ENCODE measurements around the gene FYCO1. TPM values are rescaled to one million over a fixed set of nuclear protein-coding genes. Genes with fewer than 3 reads are reported as not detected.

The FYCO1 gene

GRCh38 chr3:45869638-45870037 is 126.0 kb downstream of the FYCO1 start:
- Histone ChIP-seq H2BK15ac (ENCODE audit: low read length) (no peak overlapping the region), H3K27me3 (ENCODE audit: control insufficient read depth in 3 of 3, insufficient read depth in 3 of 3, low read depth in 1 of 3, low read length in 3 of 3) (peaks cover 0 to 9% (median 0%) of the 10 kb centered on the region in 3 experiments), H4K8ac (ENCODE audit: low read depth, low read length) (no peak overlapping the region), H3K27ac (replicated peaks; ENCODE audit: low read length) (no peak overlapping the region), H3K23ac (ENCODE audit: low read depth, low read length, poor library complexity) (no peak overlapping the region), H2BK12ac (ENCODE audit: low read length) (no peak overlapping the region), H2BK120ac (ENCODE audit: low read depth, low read length) (no peak overlapping the region), H3K4me1 (ENCODE audit: control insufficient read depth in 2 of 2, insufficient read depth in 1 of 2, low read depth in 1 of 2, low read length in 2 of 2) (no peaks in the 10 kb centered on the region), H2BK5ac (ENCODE audit: low read length) (no peak overlapping the region), H3K9ac (ENCODE audit: low read depth, low read length, poor library complexity) (no peak overlapping the region), H4K91ac (ENCODE audit: low read depth, low read length, poor library complexity) (no peak overlapping the region), H3K79me1 (ENCODE audit: low read depth, low read length) (no peaks in the 10 kb centered on the region), H3K36me3 (replicated peaks in 1 of 2; ENCODE audit: control insufficient read depth in 2 of 2, insufficient read depth in 2 of 2, low read length in 2 of 2) (no peaks in the 10 kb centered on the region), H3K14ac (ENCODE audit: low read length) (no peak overlapping the region), H2AK5ac (ENCODE audit: low read depth, low read length) (no peak overlapping the region), H3K4ac (ENCODE audit: low read length) (no peak overlapping the region), H3K18ac (ENCODE audit: low read length) (no peak overlapping the region), H3K9me3 (replicated peaks in 1 of 2; ENCODE audit: control insufficient read depth in 2 of 2, insufficient read depth in 1 of 2, low read depth in 1 of 2, low read length in 2 of 2) (no peaks in the 10 kb centered on the region), H3K4me3 (ENCODE audit: low read length in 2 of 2) (no peak overlapping the region), H2AFZ (ENCODE audit: low read length) (no peak overlapping the region), H3K4me2 (ENCODE audit: insufficient read depth, low read length, poor library complexity, severe bottlenecking) (no peak overlapping the region)
- no CpG with 5 or more reads among the region's 3 CpGs for WGBS, 2 donors (ENCODE audit: extremely low coverage in 2 of 2, insufficient read length in 2 of 2, insufficient replicate concordance in 1 of 2)
- no peak for DNase-seq (ENCODE audit: low spot score)

GRCh38 chr3:45868650-45869049 is 127.0 kb downstream of the FYCO1 start:
- H3K4ac ChIP-seq (ENCODE audit: low read length), result no peak overlapping the region
- H2BK15ac ChIP-seq (ENCODE audit: low read length), result no peak overlapping the region
- H3K4me2 ChIP-seq (ENCODE audit: insufficient read depth, low read length, poor library complexity, severe bottlenecking), result no peak overlapping the region
- H3K27me3 ChIP-seq (ENCODE audit: control insufficient read depth in 3 of 3, insufficient read depth in 3 of 3, low read depth in 1 of 3, low read length in 3 of 3), result peaks cover 0 to 5% (median 0%) of the 10 kb centered on the region in 3 experiments
- no peak overlapping the region for H3K9ac ChIP-seq (ENCODE audit: low read depth, low read length, poor library complexity)
- H3K79me1 ChIP-seq (ENCODE audit: low read depth, low read length), result no peaks in the 10 kb centered on the region
- no peak overlapping the region for H3K14ac ChIP-seq (ENCODE audit: low read length)
- H3K9me3 ChIP-seq (replicated peaks in 1 of 2; ENCODE audit: control insufficient read depth in 2 of 2, insufficient read depth in 1 of 2, low read depth in 1 of 2, low read length in 2 of 2), result no peaks in the 10 kb centered on the region
- H3K4me1 ChIP-seq (ENCODE audit: control insufficient read depth in 2 of 2, insufficient read depth in 1 of 2, low read depth in 1 of 2, low read length in 2 of 2), result no peaks in the 10 kb centered on the region
- no peak overlapping the region for H3K23ac ChIP-seq (ENCODE audit: low read depth, low read length, poor library complexity)
- no peak overlapping the region for H2AFZ ChIP-seq (ENCODE audit: low read length)
- H3K27ac ChIP-seq (replicated peaks; ENCODE audit: low read length), result no peak overlapping the region
- no peak for DNase-seq (ENCODE audit: low spot score)
- H4K8ac ChIP-seq (ENCODE audit: low read depth, low read length), result no peak overlapping the region
- no peak overlapping the region for H3K18ac ChIP-seq (ENCODE audit: low read length)
- no peak overlapping the region for H2BK120ac ChIP-seq (ENCODE audit: low read depth, low read length)
- H3K4me3 ChIP-seq (ENCODE audit: low read length in 2 of 2), result no peak overlapping the region
- no peaks in the 10 kb centered on the region for H3K36me3 ChIP-seq (replicated peaks in 1 of 2; ENCODE audit: control insufficient read depth in 2 of 2, insufficient read depth in 2 of 2, low read length in 2 of 2)
- no peak overlapping the region for H2BK12ac ChIP-seq (ENCODE audit: low read length)
- WGBS, 2 donors (ENCODE audit: extremely low coverage in 2 of 2, insufficient read length in 2 of 2, insufficient replicate concordance in 1 of 2), result no CpG with 5 or more reads among the region's 2 CpGs
- no peak overlapping the region for H2AK5ac ChIP-seq (ENCODE audit: low read depth, low read length)
- H2BK5ac ChIP-seq (ENCODE audit: low read length), result no peak overlapping the region
- no peak overlapping the region for H4K91ac ChIP-seq (ENCODE audit: low read depth, low read length, poor library complexity)

GRCh38 chr3:45868213-45868612 is 127.4 kb downstream of the FYCO1 start:
- no peak overlapping the region for H3K4me3 ChIP-seq (ENCODE audit: low read length in 2 of 2)
- no peak for DNase-seq (ENCODE audit: low spot score)
- no peak overlapping the region for H3K4me2 ChIP-seq (ENCODE audit: insufficient read depth, low read length, poor library complexity, severe bottlenecking)

More at GRCh38 chr3:45868213-45868612, 127.4 kb downstream of the FYCO1 start:
- H3K36me3 ChIP-seq (replicated peaks in 1 of 2; ENCODE audit: control insufficient read depth in 2 of 2, insufficient read depth in 2 of 2, low read length in 2 of 2), result no peaks in the 10 kb centered on the region
- H3K23ac ChIP-seq (ENCODE audit: low read depth, low read length, poor library complexity), result no peak overlapping the region
- H3K18ac ChIP-seq (ENCODE audit: low read length), result no peak overlapping the region
- H4K8ac ChIP-seq (ENCODE audit: low read depth, low read length), result no peak overlapping the region
- no peak overlapping the region for H3K27ac ChIP-seq (replicated peaks; ENCODE audit: low read length)
- no peaks in the 10 kb centered on the region for H3K4me1 ChIP-seq (ENCODE audit: control insufficient read depth in 2 of 2, insufficient read depth in 1 of 2, low read depth in 1 of 2, low read length in 2 of 2)
- H2BK5ac ChIP-seq (ENCODE audit: low read length), result no peak overlapping the region
- no peak overlapping the region for H2AFZ ChIP-seq (ENCODE audit: low read length)
- H3K27me3 ChIP-seq (ENCODE audit: control insufficient read depth in 3 of 3, insufficient read depth in 3 of 3, low read depth in 1 of 3, low read length in 3 of 3), result peaks cover 0 to 8% (median 0%) of the 10 kb centered on the region in 3 experiments
- no peak overlapping the region for H3K14ac ChIP-seq (ENCODE audit: low read length)
- no CpG with 5 or more reads among the region's 2 CpGs for whole genome bisulfite sequencing, 2 donors (ENCODE audit: extremely low coverage in 2 of 2, insufficient read length in 2 of 2, insufficient replicate concordance in 1 of 2)
- no peak overlapping the region for H4K91ac ChIP-seq (ENCODE audit: low read depth, low read length, poor library complexity)
- H2BK12ac ChIP-seq (ENCODE audit: low read length), result no peak overlapping the region
- no peak overlapping the region for H3K4ac ChIP-seq (ENCODE audit: low read length)
- no peak overlapping the region for H2AK5ac ChIP-seq (ENCODE audit: low read depth, low read length)
- H3K79me1 ChIP-seq (ENCODE audit: low read depth, low read length), result no peaks in the 10 kb centered on the region
- H3K9ac ChIP-seq (ENCODE audit: low read depth, low read length, poor library complexity), result no peak overlapping the region
- H2BK15ac ChIP-seq (ENCODE audit: low read length), result no peak overlapping the region
- no peaks in the 10 kb centered on the region for H3K9me3 ChIP-seq (replicated peaks in 1 of 2; ENCODE audit: control insufficient read depth in 2 of 2, insufficient read depth in 1 of 2, low read depth in 1 of 2, low read length in 2 of 2)
- H2BK120ac ChIP-seq (ENCODE audit: low read depth, low read length), result no peak overlapping the region

Small RNA genes lying within 50 kb of the gene (small RNA-seq; reads per million reads assigned to genes)
- gene RF00019 (ENCODE audit: insufficient read depth), result not detected

All from neuronal stem cell (in vitro differentiated cells).